Measurements from ENCODE around the gene GPR176.

GPR176 gene

GRCh38 chr15:39801641-39802309, 118.3 kb downstream of the GPR176 start:
- Histone ChIP-seq H3K4me1 (ENCODE audit: control insufficient read depth, low read depth, low read length) (no peaks in the 10 kb centered on the region), H3K9ac (ENCODE audit: low read length) (no peak overlapping the region), H3K36me3 (ENCODE audit: control insufficient read depth, low read depth, low read length) (peaks cover 41% of the 10 kb centered on the region), H3K4me3 (ENCODE audit: low read length) (no peak overlapping the region), H3K9me3 (ENCODE audit: control insufficient read depth, low read depth, low read length) (no peaks in the 10 kb centered on the region), H3K27me3 (ENCODE audit: control insufficient read depth, insufficient read depth, low read length) (no peaks in the 10 kb centered on the region), H3K27ac (ENCODE audit: low read length) (no peak overlapping the region)

DNA sequence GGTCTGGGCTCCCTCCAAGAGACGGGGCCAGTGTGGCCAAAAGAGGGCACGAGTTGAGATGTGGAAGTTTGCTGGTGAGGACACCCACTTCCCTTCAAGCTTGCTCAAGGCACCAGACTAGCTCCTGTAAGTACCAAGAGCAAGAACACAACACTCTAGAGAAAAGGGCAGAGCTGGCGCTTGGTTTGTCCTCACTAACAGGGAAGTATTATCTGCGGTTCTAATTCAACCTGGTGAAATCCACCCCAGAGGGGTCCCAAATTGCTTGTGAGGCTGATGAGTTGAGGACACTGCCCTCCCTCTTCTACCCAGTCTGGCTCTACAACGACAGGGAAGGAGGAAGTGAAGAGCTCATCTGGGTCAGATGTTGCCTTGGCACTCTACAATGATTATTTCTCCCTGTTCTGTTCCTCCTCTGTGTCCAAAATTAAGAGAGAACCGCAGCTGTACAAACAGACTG, 120.5 kb downstream of the GPR176 start:
- Histone ChIP-seq H3K4me3 (ENCODE audit: low read length) (no peak overlapping the region), H3K4me1 (ENCODE audit: control insufficient read depth, low read depth, low read length) (no peaks in the 10 kb centered on the region), H3K9me3 (ENCODE audit: control insufficient read depth, low read depth, low read length) (no peaks in the 10 kb centered on the region), H3K9ac (ENCODE audit: low read length) (no peak overlapping the region), H3K27me3 (ENCODE audit: control insufficient read depth, insufficient read depth, low read length) (no peaks in the 10 kb centered on the region), H3K27ac (ENCODE audit: low read length) (no peak overlapping the region), H3K36me3 (ENCODE audit: control insufficient read depth, low read depth, low read length) (peaks cover 34% of the 10 kb centered on the region)

GRCh38 chr15:39798382-39798781, 121.7 kb downstream of the GPR176 start:
- no peaks in the 10 kb centered on the region for H3K4me1 ChIP-seq (ENCODE audit: control insufficient read depth, low read depth, low read length)
- no peak overlapping the region for H3K4me3 ChIP-seq (ENCODE audit: low read length)
- H3K9me3 ChIP-seq (ENCODE audit: control insufficient read depth, low read depth, low read length) = no peaks in the 10 kb centered on the region
- no peaks in the 10 kb centered on the region for H3K27me3 ChIP-seq (ENCODE audit: control insufficient read depth, insufficient read depth, low read length)
- no peak overlapping the region for H3K27ac ChIP-seq (ENCODE audit: low read length)
- peaks cover 27% of the 10 kb centered on the region for H3K36me3 ChIP-seq (ENCODE audit: control insufficient read depth, low read depth, low read length)
- H3K9ac ChIP-seq (ENCODE audit: low read length) = no peak overlapping the region

GRCh38 chr15:39797407-39797806, 122.7 kb downstream of the GPR176 start:
- Histone ChIP-seq H3K36me3 (ENCODE audit: control insufficient read depth, low read depth, low read length) (peaks cover 27% of the 10 kb centered on the region), H3K27ac (ENCODE audit: low read length) (no peak overlapping the region), H3K27me3 (ENCODE audit: control insufficient read depth, insufficient read depth, low read length) (no peaks in the 10 kb centered on the region), H3K4me1 (ENCODE audit: control insufficient read depth, low read depth, low read length) (no peaks in the 10 kb centered on the region), H3K4me3 (ENCODE audit: low read length) (no peak overlapping the region), H3K9me3 (ENCODE audit: control insufficient read depth, low read depth, low read length) (no peaks in the 10 kb centered on the region), H3K9ac (ENCODE audit: low read length) (no peak overlapping the region)

GRCh38 chr15:39796601-39797000, 123.5 kb downstream of the GPR176 start:
- Histone ChIP-seq H3K27me3 (ENCODE audit: control insufficient read depth, insufficient read depth, low read length) (no peaks in the 10 kb centered on the region), H3K9me3 (ENCODE audit: control insufficient read depth, low read depth, low read length) (no peaks in the 10 kb centered on the region), H3K27ac (ENCODE audit: low read length) (no peak overlapping the region)

DNA sequence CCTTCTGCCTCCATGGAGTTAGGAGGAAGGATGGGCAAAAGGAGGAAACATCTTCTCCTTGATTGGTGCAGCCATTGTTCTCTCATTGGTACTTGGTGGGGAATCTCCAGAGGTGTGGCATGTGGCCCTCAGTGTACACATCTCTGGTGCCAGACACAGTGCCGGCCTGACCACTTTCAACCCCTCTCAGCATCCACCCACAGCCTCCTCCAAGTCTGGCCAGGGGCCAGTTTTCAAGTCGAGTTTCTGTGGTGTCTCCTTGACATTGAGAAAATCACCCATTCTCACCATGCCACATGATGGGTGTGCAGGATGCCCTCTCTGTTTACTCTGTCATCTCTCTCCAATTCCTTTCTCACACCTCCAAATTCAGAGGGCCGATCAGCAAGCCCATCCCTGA, 124.6 kb downstream of the GPR176 start:
- Histone ChIP-seq H3K9ac (ENCODE audit: low read length) (no peak overlapping the region), H3K27me3 (ENCODE audit: control insufficient read depth, insufficient read depth, low read length) (no peaks in the 10 kb centered on the region), H3K4me3 (ENCODE audit: low read length) (no peak overlapping the region), H3K27ac (ENCODE audit: low read length) (no peak overlapping the region), H3K9me3 (ENCODE audit: control insufficient read depth, low read depth, low read length) (no peaks in the 10 kb centered on the region), H3K36me3 (ENCODE audit: control insufficient read depth, low read depth, low read length) (peaks cover 14% of the 10 kb centered on the region), H3K4me1 (ENCODE audit: control insufficient read depth, low read depth, low read length) (no peaks in the 10 kb centered on the region)

More at GRCh38 chr15:39796601-39797000, 123.5 kb downstream of the GPR176 start:
- no peak overlapping the region for H3K4me3 ChIP-seq (ENCODE audit: low read length)
- no peak overlapping the region for H3K9ac ChIP-seq (ENCODE audit: low read length)
- H3K36me3 ChIP-seq (ENCODE audit: control insufficient read depth, low read depth, low read length) = peaks cover 25% of the 10 kb centered on the region
- no peaks in the 10 kb centered on the region for H3K4me1 ChIP-seq (ENCODE audit: control insufficient read depth, low read depth, low read length)

DNA sequence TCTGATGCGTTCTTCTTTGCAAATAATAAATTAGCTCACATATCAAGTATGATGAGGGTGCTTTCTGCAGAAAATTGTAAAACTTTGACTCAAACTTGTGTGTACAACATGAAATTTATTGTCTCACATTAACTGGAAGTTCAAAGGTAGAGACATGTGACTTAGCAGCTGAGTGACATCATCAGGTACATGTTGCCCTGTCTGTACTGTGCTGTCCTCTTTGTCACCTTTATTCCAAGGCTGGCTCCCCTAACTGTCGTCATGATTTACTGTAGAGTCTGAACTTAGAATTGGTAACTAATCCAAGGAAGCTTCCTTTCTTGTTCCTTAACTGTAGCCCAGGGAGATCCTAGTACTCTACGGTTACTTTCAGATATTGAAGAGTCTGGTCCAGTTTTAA, 125.1 kb downstream of the GPR176 start:
- no peaks in the 10 kb centered on the region for H3K27me3 ChIP-seq (ENCODE audit: control insufficient read depth, insufficient read depth, low read length)
- H3K4me1 ChIP-seq (ENCODE audit: control insufficient read depth, low read depth, low read length) = no peaks in the 10 kb centered on the region
- no peaks in the 10 kb centered on the region for H3K9me3 ChIP-seq (ENCODE audit: control insufficient read depth, low read depth, low read length)
- H3K4me3 ChIP-seq (ENCODE audit: low read length) = no peak overlapping the region
- no peak overlapping the region for H3K27ac ChIP-seq (ENCODE audit: low read length)
- no peak overlapping the region for H3K9ac ChIP-seq (ENCODE audit: low read length)
- H3K36me3 ChIP-seq (ENCODE audit: control insufficient read depth, low read depth, low read length) = peaks cover 8% of the 10 kb centered on the region

DNA sequence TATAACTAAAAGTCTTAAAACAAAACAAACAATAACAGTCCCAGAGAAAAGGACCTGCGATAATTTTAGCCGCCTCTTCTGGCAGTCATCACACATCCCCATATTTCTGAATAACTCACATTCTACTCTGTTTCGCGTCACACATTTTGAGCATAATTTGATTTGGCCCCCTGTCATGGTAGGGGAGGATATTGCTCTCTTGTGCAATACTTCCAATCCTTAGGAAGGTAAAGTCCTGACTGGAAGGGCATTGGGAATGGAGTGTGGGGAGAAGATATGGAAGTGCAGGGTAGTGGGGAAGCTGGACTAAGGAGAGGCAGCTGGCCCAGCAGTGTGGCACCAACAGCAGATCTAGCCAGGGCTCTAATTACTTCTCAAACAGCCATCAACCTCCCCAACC, 126.1 kb downstream of the GPR176 start:
- no peak overlapping the region for H3K4me3 ChIP-seq (ENCODE audit: low read length)
- H3K27ac ChIP-seq (ENCODE audit: low read length) = no peak overlapping the region
- H3K36me3 ChIP-seq (ENCODE audit: control insufficient read depth, low read depth, low read length) = peaks cover 7% of the 10 kb centered on the region
- H3K9me3 ChIP-seq (ENCODE audit: control insufficient read depth, low read depth, low read length) = no peaks in the 10 kb centered on the region
- H3K27me3 ChIP-seq (ENCODE audit: control insufficient read depth, insufficient read depth, low read length) = no peaks in the 10 kb centered on the region
- H3K4me1 ChIP-seq (ENCODE audit: control insufficient read depth, low read depth, low read length) = peaks cover 8% of the 10 kb centered on the region
- no peak overlapping the region for H3K9ac ChIP-seq (ENCODE audit: low read length)

DNA sequence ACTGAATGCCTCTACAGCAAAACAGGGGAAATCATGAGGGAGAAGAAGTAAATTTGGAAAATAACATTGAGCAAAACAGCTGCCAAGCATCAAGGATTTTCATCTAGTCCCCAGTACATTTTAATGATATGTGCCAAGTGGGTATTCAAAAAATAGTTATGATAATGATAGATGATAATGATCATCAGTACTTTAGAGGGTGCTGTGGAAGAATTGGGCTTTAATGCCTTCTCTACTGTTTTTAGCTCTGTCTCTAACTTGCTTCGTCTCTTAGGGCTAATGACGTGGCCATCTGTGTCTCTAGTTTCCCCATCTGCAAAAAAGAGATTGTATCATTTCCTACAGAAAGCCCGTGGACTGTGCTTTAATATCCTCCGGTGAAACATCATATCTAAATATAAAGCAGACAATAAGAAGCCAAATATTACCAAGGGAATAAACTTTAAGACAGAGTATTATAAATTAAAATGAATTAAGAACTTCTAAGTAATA, 127.2 kb downstream of the GPR176 start:
- Histone ChIP-seq H3K9me3 (ENCODE audit: control insufficient read depth, low read depth, low read length) (no peaks in the 10 kb centered on the region), H3K4me1 (ENCODE audit: control insufficient read depth, low read depth, low read length) (peaks cover 17% of the 10 kb centered on the region), H3K9ac (ENCODE audit: low read length) (no peak overlapping the region), H3K36me3 (ENCODE audit: control insufficient read depth, low read depth, low read length) (no peaks in the 10 kb centered on the region), H3K4me3 (ENCODE audit: low read length) (no peak overlapping the region), H3K27me3 (ENCODE audit: control insufficient read depth, insufficient read depth, low read length) (no peaks in the 10 kb centered on the region), H3K27ac (ENCODE audit: low read length) (no peak overlapping the region)

DNA sequence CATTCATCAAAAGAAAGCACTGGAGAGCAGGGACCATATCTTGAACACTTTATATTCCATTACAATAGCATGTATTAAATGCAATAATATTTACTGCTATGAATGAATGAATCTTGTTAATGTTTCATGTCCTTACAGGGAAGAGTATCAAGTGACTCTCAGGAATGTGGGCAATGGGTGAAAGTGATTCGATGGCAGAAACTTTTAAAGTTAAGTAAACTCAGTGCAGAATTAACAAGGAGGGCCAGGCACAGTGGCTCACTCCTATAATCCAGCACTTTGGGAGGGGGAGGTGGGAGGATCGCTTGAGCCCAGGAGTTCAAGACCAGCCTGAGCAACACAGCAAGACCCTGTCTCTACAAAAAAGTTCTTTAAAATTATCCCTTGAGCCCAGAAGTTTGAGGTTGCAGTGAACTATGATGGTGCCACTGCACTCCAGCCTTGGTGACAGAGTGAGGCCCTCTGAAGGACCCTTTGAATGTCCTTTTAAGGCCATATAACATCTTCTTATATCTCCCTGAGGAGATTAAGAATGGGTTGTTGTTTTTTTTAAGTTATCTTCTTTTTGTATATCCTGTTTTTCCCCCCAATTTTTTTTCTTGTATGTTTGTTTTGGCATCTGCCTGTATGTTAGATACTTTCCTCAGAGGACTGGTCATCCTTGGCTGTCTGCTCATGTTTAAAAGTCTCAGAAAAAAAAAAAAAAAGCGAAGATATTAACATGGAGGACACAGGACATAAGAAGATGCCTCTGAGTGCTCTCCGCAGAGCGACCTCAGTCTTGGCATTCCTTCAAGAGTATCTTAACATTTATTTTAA, 127.8 kb downstream of the GPR176 start:
- no peak overlapping the region for H3K9ac ChIP-seq (ENCODE audit: low read length)
- no peak overlapping the region for H3K4me3 ChIP-seq (ENCODE audit: low read length)
- no peak overlapping the region for H3K27ac ChIP-seq (ENCODE audit: low read length)
- H3K4me1 ChIP-seq (ENCODE audit: control insufficient read depth, low read depth, low read length) = peaks cover 24% of the 10 kb centered on the region
- no peaks in the 10 kb centered on the region for H3K27me3 ChIP-seq (ENCODE audit: control insufficient read depth, insufficient read depth, low read length)
- H3K36me3 ChIP-seq (ENCODE audit: control insufficient read depth, low read depth, low read length) = no peaks in the 10 kb centered on the region
- H3K9me3 ChIP-seq (ENCODE audit: control insufficient read depth, low read depth, low read length) = no peaks in the 10 kb centered on the region

DNA sequence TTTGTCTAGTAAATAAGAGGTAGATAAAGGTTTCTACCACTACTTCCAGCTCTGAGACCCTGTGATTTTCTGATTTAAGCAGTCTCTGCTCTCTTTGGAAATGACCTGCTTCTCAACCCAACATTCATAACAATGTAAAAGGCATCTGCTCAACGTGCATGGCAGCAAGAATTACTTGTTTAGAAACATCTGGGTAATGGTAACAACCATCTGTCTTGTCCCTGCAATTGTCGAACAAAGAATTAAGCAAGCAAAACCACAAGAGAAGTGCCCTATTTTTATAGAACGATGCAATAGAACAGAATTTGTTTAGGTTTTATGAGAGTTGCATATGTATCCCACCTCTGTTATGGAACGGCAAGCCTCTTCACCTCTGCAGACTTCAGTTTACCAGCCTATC, 130.3 kb downstream of the GPR176 start:
- peaks cover 35% of the 10 kb centered on the region for H3K4me1 ChIP-seq (ENCODE audit: control insufficient read depth, low read depth, low read length)
- H3K27ac ChIP-seq (ENCODE audit: low read length) = no peak overlapping the region
- no peak overlapping the region for H3K4me3 ChIP-seq (ENCODE audit: low read length)
- H3K27me3 ChIP-seq (ENCODE audit: control insufficient read depth, insufficient read depth, low read length) = no peaks in the 10 kb centered on the region
- H3K9ac ChIP-seq (ENCODE audit: low read length) = no peak overlapping the region
- H3K36me3 ChIP-seq (ENCODE audit: control insufficient read depth, low read depth, low read length) = no peaks in the 10 kb centered on the region
- no peaks in the 10 kb centered on the region for H3K9me3 ChIP-seq (ENCODE audit: control insufficient read depth, low read depth, low read length)

Measured in iPS-18a (cell line).